Activated CD8-positive, alpha-beta memory T cell treated with anti-CD3 and anti-CD28 coated beads, Interleukin-2, amount 50 U/mL, for 24 hours (primary cell): ENCODE data around the gene NBPF4.
"Not testable (repeated sequence)": the region's sequence is repeated elsewhere in the genome, so short reads cannot be mapped to it uniquely, and the experiment has no call there.

Source experiments
- DNase-seq: peaks from one replicate; pipeline ENCODE4 v3.0.0-alpha.2; 2020; ENCODE audit errors: extremely low read depth

Gene NBPF4, protein sequence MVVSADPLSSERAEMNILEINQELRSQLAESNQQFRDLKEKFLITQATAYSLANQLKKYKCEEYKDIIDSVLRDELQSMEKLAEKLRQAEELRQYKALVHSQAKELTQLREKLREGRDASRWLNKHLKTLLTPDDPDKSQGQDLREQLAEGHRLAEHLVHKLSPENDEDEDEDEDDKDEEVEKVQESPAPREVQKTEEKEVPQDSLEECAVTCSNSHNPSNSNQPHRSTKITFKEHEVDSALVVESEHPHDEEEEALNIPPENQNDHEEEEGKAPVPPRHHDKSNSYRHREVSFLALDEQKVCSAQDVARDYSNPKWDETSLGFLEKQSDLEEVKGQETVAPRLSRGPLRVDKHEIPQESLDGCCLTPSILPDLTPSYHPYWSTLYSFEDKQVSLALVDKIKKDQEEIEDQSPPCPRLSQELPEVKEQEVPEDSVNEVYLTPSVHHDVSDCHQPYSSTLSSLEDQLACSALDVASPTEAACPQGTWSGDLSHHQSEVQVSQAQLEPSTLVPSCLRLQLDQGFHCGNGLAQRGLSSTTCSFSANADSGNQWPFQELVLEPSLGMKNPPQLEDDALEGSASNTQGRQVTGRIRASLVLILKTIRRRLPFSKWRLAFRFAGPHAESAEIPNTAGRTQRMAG

DNA sequence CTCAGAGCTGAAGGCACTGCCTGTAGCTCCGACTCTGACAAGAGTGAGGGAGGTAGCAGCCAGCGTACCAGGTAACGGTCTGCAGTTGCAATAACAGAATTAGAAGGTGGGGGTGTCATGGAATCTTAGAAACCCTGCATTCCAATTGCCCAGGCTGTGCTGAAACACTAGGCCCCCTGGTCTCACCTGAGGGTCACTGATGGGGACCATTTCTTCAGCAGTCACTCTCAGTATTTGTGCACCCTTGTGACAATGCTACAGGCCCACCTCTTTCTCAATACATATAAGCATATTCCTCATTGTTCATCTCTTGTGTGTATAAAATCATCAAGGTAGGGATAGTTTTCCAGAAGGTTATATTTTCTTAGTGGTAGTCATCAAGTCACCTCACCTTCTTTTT is at the start of gene NBPF4:
TSS of gene NBPF4 (minus strand) at position 101 of the 400 bp plus-strand sequence. CDS start 315 bp downstream, outside the sequence.
- not testable (repeated sequence) for DNase-seq

- not testable (repeated sequence) for DNase-seq
These were observed 38.8 kb upstream of the NBPF4 start for GRCh38 chr1:108282528-108283257.

GRCh38 chr1:108272485-108273327 is 28.8 kb upstream of the NBPF4 start:
- DNase-seq, result not testable (repeated sequence)

DNA sequence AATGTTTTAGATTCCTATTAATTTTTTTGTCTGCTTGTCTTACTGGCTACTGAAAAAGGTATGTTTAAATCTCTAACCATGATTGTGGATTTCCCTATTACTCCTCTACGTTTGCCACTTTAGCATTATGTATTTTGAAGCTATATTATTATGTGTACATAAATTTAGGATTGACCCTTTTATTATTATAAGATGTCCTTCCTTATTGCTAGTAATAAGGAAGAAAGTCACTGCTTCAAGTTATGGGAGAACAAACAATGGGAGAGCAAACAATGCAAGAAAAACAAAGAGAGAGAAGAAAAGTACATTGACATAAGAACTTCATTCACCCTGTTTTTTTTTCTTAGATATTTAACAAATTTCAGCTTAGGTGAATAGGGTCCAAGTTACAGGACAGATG is 23.2 kb upstream of the NBPF4 start:
- DNase-seq, result not testable (repeated sequence)

GRCh38 chr1:108261967-108262366 is 18.1 kb upstream of the NBPF4 start:
- not testable (repeated sequence) for DNase-seq

GRCh38 chr1:108261519-108261918 is 17.6 kb upstream of the NBPF4 start:
- not testable (repeated sequence) for DNase-seq

DNA sequence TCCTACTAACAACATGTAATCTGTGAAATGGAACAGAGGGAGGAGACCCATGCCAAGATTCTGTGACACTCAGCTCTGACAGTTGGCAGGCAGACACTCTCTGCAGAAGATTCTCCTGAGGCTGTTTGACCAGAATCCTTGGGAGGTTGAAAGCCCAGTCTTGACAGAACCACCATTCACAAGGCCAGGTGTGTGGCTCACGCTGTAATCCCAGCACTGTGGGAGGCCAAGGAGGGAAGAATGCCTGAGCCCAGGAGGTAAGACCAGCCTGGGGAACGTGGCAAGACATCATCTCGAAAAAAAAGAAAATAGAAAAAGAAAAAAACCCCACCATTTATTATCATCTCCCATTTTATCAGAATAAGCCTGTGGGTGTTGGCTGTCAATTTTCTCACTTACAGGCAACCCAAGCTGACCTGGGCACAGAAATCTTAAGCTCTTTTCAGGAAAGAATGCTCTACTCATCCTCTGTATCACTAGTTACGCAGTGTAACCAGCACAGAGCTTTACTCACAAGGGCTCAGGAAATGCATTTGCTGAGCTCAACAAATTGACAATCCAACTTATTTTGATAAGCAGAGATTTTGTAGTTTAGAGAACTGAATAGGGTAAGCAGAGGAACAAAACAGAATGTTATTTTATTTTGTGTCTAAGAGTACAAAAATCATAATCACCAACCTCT is 16.8 kb upstream of the NBPF4 start:
- not testable (repeated sequence) for DNase-seq

DNA sequence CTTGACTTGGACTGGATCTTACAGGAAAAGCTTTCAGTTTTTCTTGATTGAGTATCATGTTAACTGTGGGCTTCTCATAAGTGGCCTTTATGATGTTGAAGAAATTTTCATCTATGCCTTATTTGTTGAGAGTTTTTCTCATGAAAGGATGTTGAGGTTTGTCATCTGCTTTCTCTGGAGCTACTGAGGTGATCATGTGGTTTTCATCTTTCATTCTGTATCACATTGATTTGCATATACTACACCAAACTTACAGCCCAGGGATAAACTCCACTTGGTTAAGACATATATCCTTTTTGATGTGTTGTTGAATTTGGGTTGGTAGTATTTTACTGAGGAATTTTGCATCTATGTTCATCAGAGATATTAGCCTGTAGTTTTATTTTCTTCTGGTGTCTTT is 11.6 kb upstream of the NBPF4 start:
- DNase-seq, result not testable (repeated sequence)

- not testable (repeated sequence) for DNase-seq
These were observed 4.5 kb downstream of the NBPF4 start for GRCh38 chr1:108239426-108239825.

GRCh38 chr1:108235308-108235707 is 8.6 kb downstream of the NBPF4 start:
- not testable (repeated sequence) for DNase-seq

GRCh38 chr1:108232183-108232582 is 11.7 kb downstream of the NBPF4 start:
- DNase-seq, result not testable (repeated sequence)

- not testable (repeated sequence) for DNase-seq
These were observed 13.9 kb downstream of the NBPF4 start for GRCh38 chr1:108229976-108230375.

- DNase-seq, result not testable (repeated sequence)
These were observed 16.1 kb downstream of the NBPF4 start for GRCh38 chr1:108227772-108228171.

GRCh38 chr1:108226855-108227254 is 17.0 kb downstream of the NBPF4 start:
- DNase-seq, result not testable (repeated sequence)

DNA sequence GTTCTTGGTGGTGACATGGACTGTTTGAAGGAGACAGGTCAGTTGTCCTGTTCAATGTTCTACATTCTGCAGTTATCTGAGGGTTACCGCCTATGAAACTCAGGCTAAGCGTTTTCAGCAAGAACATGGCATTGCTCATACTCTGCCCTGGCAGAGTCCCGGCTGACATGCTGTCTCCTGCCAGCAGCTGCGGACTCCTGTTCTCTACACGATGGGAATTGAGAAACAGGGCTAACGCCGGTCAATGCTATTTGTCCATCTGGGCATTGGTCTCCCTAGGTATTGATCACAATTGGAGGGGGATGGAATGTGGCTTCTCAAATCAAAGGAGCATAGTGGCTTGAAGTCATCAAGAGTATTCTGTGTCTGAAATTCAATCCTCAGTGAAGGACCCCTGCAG is 20.6 kb downstream of the NBPF4 start:
- not testable (repeated sequence) for DNase-seq

GRCh38 chr1:108217515-108218174 is 26.2 kb downstream of the NBPF4 start:
- DNase-seq, result not testable (repeated sequence)

- DNase-seq, result not testable (repeated sequence)
These were observed 26.9 kb downstream of the NBPF4 start for GRCh38 chr1:108217007-108217406.

DNA sequence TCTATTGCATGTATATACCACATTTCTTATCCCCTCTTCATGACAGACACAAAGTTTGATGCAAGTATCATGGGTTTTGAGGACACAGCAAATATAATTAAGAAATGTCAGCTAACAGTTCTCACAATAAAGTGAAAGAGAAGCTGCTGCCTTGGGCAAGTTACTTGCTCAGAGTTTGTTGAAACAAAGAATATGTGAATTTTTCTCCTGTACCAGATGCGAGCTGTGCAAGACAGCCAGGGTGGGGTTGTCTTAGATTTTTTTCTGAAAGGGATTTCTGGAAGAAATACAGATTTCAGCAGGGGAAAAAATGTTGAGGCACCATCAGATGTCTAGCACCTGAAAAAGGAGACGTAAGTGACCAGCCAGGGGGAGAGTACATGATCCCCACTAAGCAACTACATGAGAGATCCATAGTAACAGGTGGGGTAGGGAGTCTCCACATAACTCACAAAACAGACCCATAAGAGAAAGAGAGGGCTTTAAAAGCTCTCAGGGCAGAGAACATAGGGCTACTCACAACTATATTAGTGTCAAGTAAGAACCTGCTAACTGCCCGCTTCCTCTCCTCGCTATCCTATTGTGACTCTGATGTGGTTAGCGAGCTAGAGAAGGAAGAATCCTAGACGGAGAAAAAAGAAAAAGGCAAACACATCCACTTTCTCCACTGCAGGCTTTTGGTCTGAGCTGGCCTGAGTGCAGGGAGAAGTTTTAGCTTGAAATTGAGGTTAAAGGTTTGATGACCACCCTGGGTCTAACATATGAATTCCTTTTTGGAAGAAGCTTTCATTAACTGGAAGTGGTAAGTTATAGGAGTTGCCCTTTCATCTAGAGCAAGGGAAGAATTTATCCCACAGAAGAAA is 27.6 kb downstream of the NBPF4 start:
- not testable (repeated sequence) for DNase-seq
